ENCODE measurements around the gene SPOP.

Gene SPOP

DNA sequence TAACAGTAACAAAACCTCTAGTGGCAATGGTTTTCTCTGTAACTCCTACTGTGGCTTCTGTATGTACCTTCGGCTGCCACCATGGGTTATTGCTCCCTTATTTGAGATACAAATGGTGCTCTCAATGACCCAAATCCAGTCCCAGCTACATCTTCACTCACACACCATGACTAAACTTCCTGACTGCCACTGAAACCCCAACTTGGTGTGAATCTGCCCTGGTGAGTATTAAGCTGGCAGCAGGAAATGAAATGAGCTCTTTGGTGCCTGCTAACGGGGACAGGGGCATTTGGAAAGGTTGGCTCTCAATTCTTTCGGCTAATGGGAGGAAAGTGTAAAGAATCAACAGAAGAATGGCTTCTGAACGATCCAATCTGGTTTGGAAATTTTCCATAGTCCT lies 37.3 kb upstream of the SPOP start:
- H3K27ac ChIP-seq, result peak overlapping the region; percentile 98
- H2AFZ ChIP-seq, result peak overlapping the region; percentile 42
- H3K36me3 ChIP-seq (ENCODE audit: control insufficient read depth, insufficient read depth, low read length), result no peaks in the 10 kb centered on the region
- H3K4me3 ChIP-seq (ENCODE audit: low read depth, low read length), result peak overlapping the region; percentile 37
- no peaks in the 10 kb centered on the region for H3K9me3 ChIP-seq (ENCODE audit: control insufficient read depth, low read length)
- TF ChIP-seq, protein P1, sequence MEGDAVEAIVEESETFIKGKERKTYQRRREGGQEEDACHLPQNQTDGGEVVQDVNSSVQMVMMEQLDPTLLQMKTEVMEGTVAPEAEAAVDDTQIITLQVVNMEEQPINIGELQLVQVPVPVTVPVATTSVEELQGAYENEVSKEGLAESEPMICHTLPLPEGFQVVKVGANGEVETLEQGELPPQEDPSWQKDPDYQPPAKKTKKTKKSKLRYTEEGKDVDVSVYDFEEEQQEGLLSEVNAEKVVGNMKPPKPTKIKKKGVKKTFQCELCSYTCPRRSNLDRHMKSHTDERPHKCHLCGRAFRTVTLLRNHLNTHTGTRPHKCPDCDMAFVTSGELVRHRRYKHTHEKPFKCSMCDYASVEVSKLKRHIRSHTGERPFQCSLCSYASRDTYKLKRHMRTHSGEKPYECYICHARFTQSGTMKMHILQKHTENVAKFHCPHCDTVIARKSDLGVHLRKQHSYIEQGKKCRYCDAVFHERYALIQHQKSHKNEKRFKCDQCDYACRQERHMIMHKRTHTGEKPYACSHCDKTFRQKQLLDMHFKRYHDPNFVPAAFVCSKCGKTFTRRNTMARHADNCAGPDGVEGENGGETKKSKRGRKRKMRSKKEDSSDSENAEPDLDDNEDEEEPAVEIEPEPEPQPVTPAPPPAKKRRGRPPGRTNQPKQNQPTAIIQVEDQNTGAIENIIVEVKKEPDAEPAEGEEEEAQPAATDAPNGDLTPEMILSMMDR (IDR thresholded peaks at IDR 0.05), result no peak
- no peaks in the 10 kb centered on the region for H3K27me3 ChIP-seq (ENCODE audit: control insufficient read depth, insufficient read depth, low read length)
- H3K9ac ChIP-seq, result no peak overlapping the region
- peaks cover 36% of the 10 kb centered on the region for H3K4me1 ChIP-seq
- peaks cover 3% of the 10 kb centered on the region for H3K79me2 ChIP-seq
- peak overlapping the region; percentile 78 for H3K4me2 ChIP-seq (ENCODE audit: low read length)

DNA sequence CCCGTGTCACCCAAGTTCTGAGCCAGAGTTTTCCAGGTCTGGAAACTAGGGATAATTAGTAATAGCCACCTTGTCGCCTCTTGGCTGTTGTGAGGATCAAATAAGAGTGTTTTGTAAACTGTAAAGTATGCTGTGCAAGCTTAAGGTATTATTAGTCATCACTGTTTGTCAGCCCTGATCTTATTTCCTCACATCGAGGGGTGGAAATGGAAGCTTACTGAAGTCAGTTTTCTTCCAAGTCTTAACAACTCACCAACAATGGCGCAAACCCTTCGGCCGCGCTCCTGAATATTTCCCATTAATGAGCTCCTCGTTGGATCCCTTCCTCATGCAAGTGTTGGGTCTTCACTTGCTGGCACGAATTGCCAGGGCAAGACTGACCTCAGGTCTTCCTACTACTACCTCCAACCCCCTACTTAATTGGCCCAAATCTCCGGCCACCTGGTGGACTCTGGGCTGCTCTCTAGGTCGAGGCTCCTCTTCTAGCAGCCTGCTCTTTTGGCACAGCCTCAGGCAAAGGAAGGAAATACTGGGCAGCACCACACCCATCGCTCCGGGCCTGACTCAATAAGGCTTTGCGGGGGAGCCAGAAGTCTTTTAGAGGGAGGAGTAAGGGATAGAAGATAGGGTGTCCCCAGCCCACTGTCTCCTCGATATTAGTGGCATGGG lies 30.8 kb upstream of the SPOP start:
- no peak overlapping the region for H3K9ac ChIP-seq
- H3K9me3 ChIP-seq (ENCODE audit: control insufficient read depth, low read length), result no peaks in the 10 kb centered on the region
- H3K36me3 ChIP-seq (ENCODE audit: control insufficient read depth, insufficient read depth, low read length), result no peaks in the 10 kb centered on the region
- peak overlapping the region; percentile 99 for H3K27ac ChIP-seq
- H3K4me1 ChIP-seq, result peaks cover 6% of the 10 kb centered on the region
- H2AFZ ChIP-seq, result peak overlapping the region; percentile 94
- no peaks in the 10 kb centered on the region for H3K27me3 ChIP-seq (ENCODE audit: control insufficient read depth, insufficient read depth, low read length)
- TF ChIP-seq, protein P1 (IDR thresholded peaks at IDR 0.05), result no peak
- peak overlapping the region; percentile 48 for H3K4me3 ChIP-seq (ENCODE audit: low read depth, low read length)
- peak overlapping the region; percentile 96 for H3K4me2 ChIP-seq (ENCODE audit: low read length)
- peaks cover 8% of the 10 kb centered on the region for H3K79me2 ChIP-seq

DNA sequence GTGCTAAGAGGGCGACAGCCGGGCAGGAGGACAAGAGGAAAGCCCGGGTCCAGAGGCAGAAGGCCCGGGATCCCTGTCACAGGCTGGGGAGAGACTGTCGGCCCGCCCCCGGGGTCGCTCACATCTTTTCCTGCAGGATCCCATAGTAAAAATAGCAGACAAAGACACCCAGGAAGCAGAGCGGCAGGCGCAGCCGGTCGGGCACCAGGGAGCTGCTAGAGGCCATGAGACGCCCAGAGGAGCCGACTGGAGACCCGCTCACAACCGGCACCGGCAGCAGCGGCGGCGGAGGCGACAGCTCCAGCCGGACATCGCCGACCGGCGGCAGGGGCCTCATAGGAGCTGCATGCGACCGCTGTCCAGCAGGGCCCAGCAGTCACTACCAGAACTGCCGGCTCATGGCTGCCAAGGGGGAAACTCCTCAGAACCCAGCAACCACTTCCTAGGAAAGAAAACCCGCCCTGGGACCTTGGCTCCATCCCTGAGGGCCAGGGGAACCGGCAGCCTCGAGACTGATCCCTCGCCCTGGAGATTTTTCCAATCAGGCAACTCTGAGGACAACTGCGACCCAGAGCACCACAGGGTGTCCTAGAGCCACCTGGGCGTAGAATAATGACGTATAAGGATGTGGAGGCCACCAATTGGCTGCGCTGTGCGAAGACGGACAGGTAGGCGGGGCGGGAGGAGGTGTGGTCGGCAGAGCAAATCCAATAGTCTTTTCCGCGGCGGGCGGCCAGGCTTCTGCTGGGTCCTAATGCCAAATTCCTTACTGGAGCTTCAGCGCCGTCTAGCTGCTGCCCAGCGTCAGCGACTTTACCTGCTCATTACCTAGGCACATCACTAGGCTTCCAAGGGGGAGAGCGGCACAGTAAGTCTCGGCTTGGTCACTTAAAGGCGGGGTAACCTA lies 30.0 kb upstream of the SPOP start, which contains the start of gene SLC35B1:
SLC35B1 (minus strand) TSS at position 357 of the 907 bp plus-strand sequence; CDS start at position 226, 131 bp downstream.
- Histone ChIP-seq H3K27ac (peak within 1 kb of the TSS; percentile 99), H3K9me3 (ENCODE audit: control insufficient read depth, low read length) (no peaks in the 10 kb centered on the region), H3K36me3 (ENCODE audit: control insufficient read depth, insufficient read depth, low read length) (no peaks in the 10 kb centered on the region), H3K79me2 (peaks cover 8% of the 10 kb centered on the region), H3K4me1 (peaks cover 6% of the 10 kb centered on the region), H3K9ac (peak within 1 kb of the TSS; percentile 78), H3K4me3 (ENCODE audit: low read depth, low read length) (peak within 1 kb of the TSS; percentile 93), H3K27me3 (ENCODE audit: control insufficient read depth, insufficient read depth, low read length) (no peaks in the 10 kb centered on the region), H3K4me2 (ENCODE audit: low read length) (peak within 1 kb of the TSS; percentile 96), H2AFZ (peak within 1 kb of the TSS; percentile 94)
- TF ChIP-seq, protein P1 (IDR thresholded peaks at IDR 0.05), result peak; percentile 82

DNA sequence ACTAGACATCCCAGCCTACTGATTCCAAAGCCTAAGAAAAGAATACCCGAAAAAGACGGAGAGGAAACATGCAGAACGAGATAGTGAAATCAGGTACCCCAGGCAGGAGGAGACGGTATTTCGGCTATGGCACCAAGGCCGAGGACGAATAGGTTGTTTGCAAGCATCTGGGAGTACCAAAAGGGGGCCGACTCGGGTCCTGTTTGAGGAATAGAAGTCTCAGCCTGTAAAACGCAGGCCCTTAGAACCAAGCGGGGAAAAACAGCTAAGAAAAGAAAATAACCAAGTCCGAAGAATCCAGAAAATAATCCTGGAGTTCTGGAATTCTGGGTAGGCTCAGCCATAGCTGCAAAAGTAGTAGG lies 29.3 kb upstream of the SPOP start:
- Histone ChIP-seq H3K4me2 (ENCODE audit: low read length) (peak overlapping the region; percentile 96), H3K9ac (peak overlapping the region; percentile 78), H3K27ac (peak overlapping the region; percentile 99), H3K9me3 (ENCODE audit: control insufficient read depth, low read length) (no peaks in the 10 kb centered on the region), H3K79me2 (peaks cover 8% of the 10 kb centered on the region), H3K4me1 (peaks cover 6% of the 10 kb centered on the region), H3K27me3 (ENCODE audit: control insufficient read depth, insufficient read depth, low read length) (no peaks in the 10 kb centered on the region), H3K36me3 (ENCODE audit: control insufficient read depth, insufficient read depth, low read length) (no peaks in the 10 kb centered on the region), H2AFZ (peak overlapping the region; percentile 94), H3K4me3 (ENCODE audit: low read depth, low read length) (peak overlapping the region; percentile 93)
- TF ChIP-seq, protein P1 (IDR thresholded peaks at IDR 0.05), result no peak
